ENCODE results near the gene HBD.

- TF ChIP-seq CTCF (IDR thresholded peaks at IDR 0.05; ENCODE audit: insufficient read depth, low read length, poor library complexity, severe bottlenecking) (no peak), EZH2phosphoT487 (conservative IDR thresholded peaks at IDR 0.05; ENCODE audit: low read length) (no peak)
Measured at GRCh38 chr11:5200582-5200981, 33.7 kb downstream of the HBD start, which contains the start of gene OR51V1.

Data from SU-DHL-6 (cell line).